Body of pancreas (tissue), 4 donors: ENCODE measurements around the gene ADCY3.

Source experiments
- POLR2A ChIP-seq, 3 donors: fragments of 450-650 bp; IDR thresholded peaks; one replicate each; pipeline ENCODE4 v1.6.1; 2016; ENCODE audit warnings: antibody characterized with exemption in 3 of 3, mild to moderate bottlenecking in 2 of 3
- TF ChIP-seq, protein P1 (sequence below), 7 experiments: fragments of 450-650 bp in 4 of 7; fragments of 200-600 bp in 3 of 7; sonication (generic) in 3 of 7; IDR thresholded peaks; one replicate each; pipeline ENCODE4 v1.5.1; 2016 to 2019; ENCODE audit warnings: antibody characterized with exemption in 7 of 7

- TF ChIP-seq, protein P1, sequence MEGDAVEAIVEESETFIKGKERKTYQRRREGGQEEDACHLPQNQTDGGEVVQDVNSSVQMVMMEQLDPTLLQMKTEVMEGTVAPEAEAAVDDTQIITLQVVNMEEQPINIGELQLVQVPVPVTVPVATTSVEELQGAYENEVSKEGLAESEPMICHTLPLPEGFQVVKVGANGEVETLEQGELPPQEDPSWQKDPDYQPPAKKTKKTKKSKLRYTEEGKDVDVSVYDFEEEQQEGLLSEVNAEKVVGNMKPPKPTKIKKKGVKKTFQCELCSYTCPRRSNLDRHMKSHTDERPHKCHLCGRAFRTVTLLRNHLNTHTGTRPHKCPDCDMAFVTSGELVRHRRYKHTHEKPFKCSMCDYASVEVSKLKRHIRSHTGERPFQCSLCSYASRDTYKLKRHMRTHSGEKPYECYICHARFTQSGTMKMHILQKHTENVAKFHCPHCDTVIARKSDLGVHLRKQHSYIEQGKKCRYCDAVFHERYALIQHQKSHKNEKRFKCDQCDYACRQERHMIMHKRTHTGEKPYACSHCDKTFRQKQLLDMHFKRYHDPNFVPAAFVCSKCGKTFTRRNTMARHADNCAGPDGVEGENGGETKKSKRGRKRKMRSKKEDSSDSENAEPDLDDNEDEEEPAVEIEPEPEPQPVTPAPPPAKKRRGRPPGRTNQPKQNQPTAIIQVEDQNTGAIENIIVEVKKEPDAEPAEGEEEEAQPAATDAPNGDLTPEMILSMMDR (IDR thresholded peaks at IDR 0.05), result no peak
- no peak for TF ChIP-seq POLR2A (IDR thresholded peaks at IDR 0.05)
Measured at GRCh38 chr2:24874035-24874434, 46.0 kb downstream of the ADCY3 start.
